Measurements from ENCODE around the gene YTHDF2.
"Not testable (repeated sequence)": the region's sequence is repeated elsewhere in the genome, so short reads cannot be mapped to it uniquely, and the experiment has no call there.

Gene YTHDF2

GRCh38 chr1:28735961-28736449 lies 735 bp upstream of the YTHDF2 start:
- Histone ChIP-seq H3K4me3 (ENCODE audit: insufficient read depth, low read depth, low read length) (peak overlapping the region; percentile 95), H3K9me3 (ENCODE audit: control insufficient read depth, low read length) (no peaks in the 10 kb centered on the region), H3K27ac (ENCODE audit: insufficient read depth, low read depth, low read length, poor library complexity, severe bottlenecking) (peak overlapping the region; percentile 93), H3K36me3 (ENCODE audit: control insufficient read depth, insufficient read depth, low read length) (peaks cover 23% of the 10 kb centered on the region), H3K27me3 (ENCODE audit: control insufficient read depth, insufficient read depth, low read length, poor library complexity, severe bottlenecking) (no peaks in the 10 kb centered on the region), H3K4me1 (ENCODE audit: control insufficient read depth, insufficient read depth, low read length) (peaks cover 16% of the 10 kb centered on the region)
- WGBS, 2 experiments: 6 to 10% methylated on average over 15 of the region's 15 CpGs

GRCh38 chr1:28737307-28738132 lies 780 bp downstream of the YTHDF2 start:
- peaks cover 18% of the 10 kb centered on the region for H3K4me1 ChIP-seq (ENCODE audit: control insufficient read depth, insufficient read depth, low read length)
- no peaks in the 10 kb centered on the region for H3K27me3 ChIP-seq (ENCODE audit: control insufficient read depth, insufficient read depth, low read length, poor library complexity, severe bottlenecking)
- H3K36me3 ChIP-seq (ENCODE audit: control insufficient read depth, insufficient read depth, low read length): peaks cover 29% of the 10 kb centered on the region
- H3K9me3 ChIP-seq (ENCODE audit: control insufficient read depth, low read length): no peaks in the 10 kb centered on the region
- peak overlapping the region; percentile 95 for H3K4me3 ChIP-seq (ENCODE audit: insufficient read depth, low read depth, low read length)
- WGBS, 2 experiments: 0% methylated on average over 53 of the region's 53 CpGs
- peak overlapping the region; percentile 93 for H3K27ac ChIP-seq (ENCODE audit: insufficient read depth, low read depth, low read length, poor library complexity, severe bottlenecking)

- H3K27ac ChIP-seq (ENCODE audit: insufficient read depth, low read depth, low read length, poor library complexity, severe bottlenecking): no peak overlapping the region
- H3K9me3 ChIP-seq (ENCODE audit: control insufficient read depth, low read length): no peaks in the 10 kb centered on the region
- peaks cover 22% of the 10 kb centered on the region for H3K4me1 ChIP-seq (ENCODE audit: control insufficient read depth, insufficient read depth, low read length)
- no peaks in the 10 kb centered on the region for H3K27me3 ChIP-seq (ENCODE audit: control insufficient read depth, insufficient read depth, low read length, poor library complexity, severe bottlenecking)
- peaks cover 44% of the 10 kb centered on the region for H3K36me3 ChIP-seq (ENCODE audit: control insufficient read depth, insufficient read depth, low read length)
- no peak overlapping the region for H3K4me3 ChIP-seq (ENCODE audit: insufficient read depth, low read depth, low read length)
Measured at GRCh38 chr1:28740118-28740517, 3.4 kb downstream of the YTHDF2 start.

- Histone ChIP-seq H3K4me3 (ENCODE audit: insufficient read depth, low read depth, low read length) (no peak overlapping the region), H3K27me3 (ENCODE audit: control insufficient read depth, insufficient read depth, low read length, poor library complexity, severe bottlenecking) (no peaks in the 10 kb centered on the region), H3K27ac (ENCODE audit: insufficient read depth, low read depth, low read length, poor library complexity, severe bottlenecking) (no peak overlapping the region), H3K9me3 (ENCODE audit: control insufficient read depth, low read length) (no peaks in the 10 kb centered on the region), H3K4me1 (ENCODE audit: control insufficient read depth, insufficient read depth, low read length) (peaks cover 10% of the 10 kb centered on the region), H3K36me3 (ENCODE audit: control insufficient read depth, insufficient read depth, low read length) (peaks cover 53% of the 10 kb centered on the region)
- 92 to 94% methylated on average over 4 of the region's 4 CpGs for WGBS, 2 experiments
Measured at GRCh38 chr1:28744184-28744583, 7.4 kb downstream of the YTHDF2 start.

GRCh38 chr1:28745653-28746173 lies 9.0 kb downstream of the YTHDF2 start:
- Histone ChIP-seq H3K4me3 (ENCODE audit: insufficient read depth, low read depth, low read length) (no peak overlapping the region), H3K36me3 (ENCODE audit: control insufficient read depth, insufficient read depth, low read length) (peaks cover 40% of the 10 kb centered on the region), H3K9me3 (ENCODE audit: control insufficient read depth, low read length) (no peaks in the 10 kb centered on the region), H3K27me3 (ENCODE audit: control insufficient read depth, insufficient read depth, low read length, poor library complexity, severe bottlenecking) (no peaks in the 10 kb centered on the region), H3K27ac (ENCODE audit: insufficient read depth, low read depth, low read length, poor library complexity, severe bottlenecking) (no peak overlapping the region), H3K4me1 (ENCODE audit: control insufficient read depth, insufficient read depth, low read length) (peaks cover 6% of the 10 kb centered on the region)
- WGBS, 2 experiments: 97 to 98% methylated on average over 5 of the region's 6 CpGs

GRCh38 chr1:28750330-28750729 lies 13.6 kb downstream of the YTHDF2 start:
- Histone ChIP-seq H3K4me1 (ENCODE audit: control insufficient read depth, insufficient read depth, low read length) (peaks cover 6% of the 10 kb centered on the region), H3K27me3 (ENCODE audit: control insufficient read depth, insufficient read depth, low read length, poor library complexity, severe bottlenecking) (no peaks in the 10 kb centered on the region), H3K27ac (ENCODE audit: insufficient read depth, low read depth, low read length, poor library complexity, severe bottlenecking) (no peak overlapping the region), H3K36me3 (ENCODE audit: control insufficient read depth, insufficient read depth, low read length) (peaks cover 21% of the 10 kb centered on the region), H3K4me3 (ENCODE audit: insufficient read depth, low read depth, low read length) (no peak overlapping the region), H3K9me3 (ENCODE audit: control insufficient read depth, low read length) (no peaks in the 10 kb centered on the region)
- 95 to 97% methylated on average over 5 of the region's 5 CpGs for WGBS, 2 experiments

GRCh38 chr1:28750771-28751294 lies 14.1 kb downstream of the YTHDF2 start:
- H3K4me1 ChIP-seq (ENCODE audit: control insufficient read depth, insufficient read depth, low read length); H3K27ac ChIP-seq (ENCODE audit: insufficient read depth, low read depth, low read length, poor library complexity, severe bottlenecking); H3K4me3 ChIP-seq (ENCODE audit: insufficient read depth, low read depth, low read length); H3K9me3 ChIP-seq (ENCODE audit: control insufficient read depth, low read length); H3K27me3 ChIP-seq (ENCODE audit: control insufficient read depth, insufficient read depth, low read length, poor library complexity, severe bottlenecking): not testable (repeated sequence)
- 92 to 97% methylated on average over 6 to 8 of the region's 8 CpGs for WGBS, 2 experiments
- peaks cover 20% of the 10 kb centered on the region for H3K36me3 ChIP-seq (ENCODE audit: control insufficient read depth, insufficient read depth, low read length)

- 80 to 94% methylated on average over 1 to 2 of the region's 2 CpGs for WGBS, 2 experiments
- Histone ChIP-seq H3K9me3 (ENCODE audit: control insufficient read depth, low read length) (no peaks in the 10 kb centered on the region), H3K27me3 (ENCODE audit: control insufficient read depth, insufficient read depth, low read length, poor library complexity, severe bottlenecking) (no peaks in the 10 kb centered on the region), H3K4me3 (ENCODE audit: insufficient read depth, low read depth, low read length) (no peak overlapping the region), H3K27ac (ENCODE audit: insufficient read depth, low read depth, low read length, poor library complexity, severe bottlenecking) (no peak overlapping the region), H3K36me3 (ENCODE audit: control insufficient read depth, insufficient read depth, low read length) (peaks cover 19% of the 10 kb centered on the region), H3K4me1 (ENCODE audit: control insufficient read depth, insufficient read depth, low read length) (peaks cover 6% of the 10 kb centered on the region)
Measured at GRCh38 chr1:28751315-28752060, 14.7 kb downstream of the YTHDF2 start.

GRCh38 chr1:28755701-28756100 lies 19.0 kb downstream of the YTHDF2 start:
- Histone ChIP-seq H3K36me3 (ENCODE audit: control insufficient read depth, insufficient read depth, low read length) (peaks cover 19% of the 10 kb centered on the region), H3K4me1 (ENCODE audit: control insufficient read depth, insufficient read depth, low read length) (peaks cover 6% of the 10 kb centered on the region), H3K4me3 (ENCODE audit: insufficient read depth, low read depth, low read length) (no peak overlapping the region), H3K27ac (ENCODE audit: insufficient read depth, low read depth, low read length, poor library complexity, severe bottlenecking) (no peak overlapping the region), H3K9me3 (ENCODE audit: control insufficient read depth, low read length) (no peaks in the 10 kb centered on the region), H3K27me3 (ENCODE audit: control insufficient read depth, insufficient read depth, low read length, poor library complexity, severe bottlenecking) (no peaks in the 10 kb centered on the region)
- 86 to 93% methylated on average over 1 of the region's 1 CpG for WGBS, 2 experiments

GRCh38 chr1:28756846-28757245 lies 20.1 kb downstream of the YTHDF2 start:
- Histone ChIP-seq H3K27me3 (ENCODE audit: control insufficient read depth, insufficient read depth, low read length, poor library complexity, severe bottlenecking) (no peaks in the 10 kb centered on the region), H3K36me3 (ENCODE audit: control insufficient read depth, insufficient read depth, low read length) (peaks cover 16% of the 10 kb centered on the region), H3K27ac (ENCODE audit: insufficient read depth, low read depth, low read length, poor library complexity, severe bottlenecking) (no peak overlapping the region), H3K9me3 (ENCODE audit: control insufficient read depth, low read length) (no peaks in the 10 kb centered on the region), H3K4me1 (ENCODE audit: control insufficient read depth, insufficient read depth, low read length) (peaks cover 6% of the 10 kb centered on the region), H3K4me3 (ENCODE audit: insufficient read depth, low read depth, low read length) (no peak overlapping the region)
- WGBS, 2 experiments: 75 to 80% methylated on average over 5 of the region's 5 CpGs

Data from ectodermal cell (in vitro differentiated cells).